Measurements from ENCODE around the gene SFRP5.

The SFRP5 gene

DNA sequence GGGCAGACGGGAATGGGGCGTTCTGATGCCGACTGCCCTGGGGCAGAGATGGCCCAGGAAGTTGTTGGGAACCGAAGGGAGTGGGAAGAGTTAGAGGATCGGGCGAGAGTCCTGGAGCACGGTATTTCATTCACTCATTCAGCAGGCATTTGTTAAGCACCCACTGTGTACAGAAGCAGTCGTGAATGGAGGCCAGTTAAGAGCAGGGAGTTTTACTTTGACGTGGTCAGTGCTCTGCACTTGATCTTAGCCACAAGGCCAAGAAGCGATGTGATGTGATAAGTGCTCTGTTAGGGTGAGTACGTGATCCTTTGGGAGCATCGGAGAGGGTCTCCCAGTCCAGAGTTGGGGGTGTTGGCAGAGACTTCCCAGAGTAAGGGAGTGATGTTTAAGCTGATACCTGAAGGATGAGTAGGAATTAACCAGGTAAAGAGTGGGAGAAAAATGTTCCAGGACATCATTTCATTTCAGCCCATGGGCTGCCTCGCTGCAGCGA lies 34.0 kb downstream of the SFRP5 start:
- Histone ChIP-seq H3K9ac (peak overlapping the region; percentile 86), H3K27ac (peak overlapping the region; percentile 61; the same call in 1 of the 2 replicates), H3K4me3 (IDR thresholded peaks at IDR 0.05; ENCODE audit: insufficient read depth, low read depth, low read length) (peak overlapping the region; percentile 64), H3K27me3 (ENCODE audit: insufficient read depth, low read depth) (no peaks in the 10 kb centered on the region), H2AFZ (ENCODE audit: low read depth) (peak overlapping the region; percentile 85), H3K36me3 (ENCODE audit: insufficient read depth) (no peaks in the 10 kb centered on the region; the same call in 1 of the 2 replicates), H4K20me1 (ENCODE audit: insufficient read depth) (no peaks in the 10 kb centered on the region), H3K4me1 (ENCODE audit: low read depth, poor library complexity, severe bottlenecking) (peaks cover 13% of the 10 kb centered on the region), H3K4me2 (peak overlapping the region; percentile 90), H3K79me2 (ENCODE audit: insufficient read depth, low read depth) (peaks cover 38% of the 10 kb centered on the region)
- TF ChIP-seq, protein P1, sequence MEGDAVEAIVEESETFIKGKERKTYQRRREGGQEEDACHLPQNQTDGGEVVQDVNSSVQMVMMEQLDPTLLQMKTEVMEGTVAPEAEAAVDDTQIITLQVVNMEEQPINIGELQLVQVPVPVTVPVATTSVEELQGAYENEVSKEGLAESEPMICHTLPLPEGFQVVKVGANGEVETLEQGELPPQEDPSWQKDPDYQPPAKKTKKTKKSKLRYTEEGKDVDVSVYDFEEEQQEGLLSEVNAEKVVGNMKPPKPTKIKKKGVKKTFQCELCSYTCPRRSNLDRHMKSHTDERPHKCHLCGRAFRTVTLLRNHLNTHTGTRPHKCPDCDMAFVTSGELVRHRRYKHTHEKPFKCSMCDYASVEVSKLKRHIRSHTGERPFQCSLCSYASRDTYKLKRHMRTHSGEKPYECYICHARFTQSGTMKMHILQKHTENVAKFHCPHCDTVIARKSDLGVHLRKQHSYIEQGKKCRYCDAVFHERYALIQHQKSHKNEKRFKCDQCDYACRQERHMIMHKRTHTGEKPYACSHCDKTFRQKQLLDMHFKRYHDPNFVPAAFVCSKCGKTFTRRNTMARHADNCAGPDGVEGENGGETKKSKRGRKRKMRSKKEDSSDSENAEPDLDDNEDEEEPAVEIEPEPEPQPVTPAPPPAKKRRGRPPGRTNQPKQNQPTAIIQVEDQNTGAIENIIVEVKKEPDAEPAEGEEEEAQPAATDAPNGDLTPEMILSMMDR (conservative IDR thresholded peaks at IDR 0.05; ENCODE audit: low read depth, low read length), result no peak

DNA sequence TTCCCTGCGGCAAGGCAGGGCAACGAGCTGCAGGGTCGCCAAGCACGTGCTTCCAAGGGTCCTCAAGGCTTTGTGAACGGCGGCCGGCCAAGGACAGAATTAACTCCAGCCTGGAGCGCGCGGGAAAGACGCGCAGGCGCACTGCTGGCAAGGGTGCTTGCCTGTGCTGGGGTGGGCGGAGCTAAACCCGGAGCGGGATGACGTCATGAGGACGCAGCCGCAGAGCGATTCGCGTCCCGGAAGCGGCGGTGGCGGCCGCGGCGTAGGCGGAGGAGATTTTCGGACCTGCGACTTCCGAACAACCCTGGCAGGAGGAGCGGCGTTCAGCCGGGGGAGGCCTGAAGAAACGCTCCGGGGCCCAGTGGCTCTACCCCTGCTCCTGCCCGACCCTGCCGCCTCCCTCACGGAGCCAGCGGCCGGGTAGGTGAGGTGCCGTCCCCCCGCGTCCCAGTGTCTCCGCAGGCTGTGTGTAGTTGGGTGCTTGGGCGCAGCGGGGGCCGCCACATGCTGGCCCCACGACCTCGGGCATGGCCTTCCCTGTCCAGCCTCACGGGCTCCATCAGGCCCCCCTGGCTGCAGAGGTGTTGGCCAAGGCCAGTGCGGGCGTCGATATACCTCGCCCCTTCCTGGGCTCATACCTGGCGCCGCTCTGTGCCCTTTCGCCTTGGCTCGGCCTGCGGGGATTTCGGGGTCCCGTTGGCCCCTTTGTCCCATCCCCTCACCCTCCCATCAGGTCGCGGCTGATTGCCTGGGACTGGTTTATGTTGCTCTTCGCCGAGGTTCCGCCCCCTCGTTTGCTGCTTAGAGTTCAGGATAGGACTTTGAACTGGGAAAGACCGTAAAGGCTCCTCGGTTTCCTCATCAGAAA lies 34.7 kb downstream of the SFRP5 start, which contains the start of gene ZFYVE27:
Gene ZFYVE27 (plus strand): TSS at position 227 of the 868 bp plus-strand sequence. CDS start 1,350 bp downstream, outside the sequence.
- Histone ChIP-seq H3K4me3 (IDR thresholded peaks at IDR 0.05; ENCODE audit: insufficient read depth, low read depth, low read length) (peak within 1 kb of the TSS; percentile 64), H4K20me1 (ENCODE audit: insufficient read depth) (no peaks in the 10 kb centered on the region), H3K27ac (peak within 1 kb of the TSS; percentile 61), H3K36me3 (ENCODE audit: insufficient read depth) (no peaks in the 10 kb centered on the region), H3K4me1 (ENCODE audit: low read depth, poor library complexity, severe bottlenecking) (peaks cover 13% of the 10 kb centered on the region), H3K79me2 (ENCODE audit: insufficient read depth, low read depth) (peaks cover 38% of the 10 kb centered on the region), H3K9ac (peak within 1 kb of the TSS; percentile 86), H3K27me3 (ENCODE audit: insufficient read depth, low read depth) (no peaks in the 10 kb centered on the region), H3K4me2 (peak within 1 kb of the TSS; percentile 90), H2AFZ (ENCODE audit: low read depth) (peak within 1 kb of the TSS; percentile 85)
- TF ChIP-seq, protein P1 (conservative IDR thresholded peaks at IDR 0.05; ENCODE audit: low read depth, low read length), result no peak

DNA sequence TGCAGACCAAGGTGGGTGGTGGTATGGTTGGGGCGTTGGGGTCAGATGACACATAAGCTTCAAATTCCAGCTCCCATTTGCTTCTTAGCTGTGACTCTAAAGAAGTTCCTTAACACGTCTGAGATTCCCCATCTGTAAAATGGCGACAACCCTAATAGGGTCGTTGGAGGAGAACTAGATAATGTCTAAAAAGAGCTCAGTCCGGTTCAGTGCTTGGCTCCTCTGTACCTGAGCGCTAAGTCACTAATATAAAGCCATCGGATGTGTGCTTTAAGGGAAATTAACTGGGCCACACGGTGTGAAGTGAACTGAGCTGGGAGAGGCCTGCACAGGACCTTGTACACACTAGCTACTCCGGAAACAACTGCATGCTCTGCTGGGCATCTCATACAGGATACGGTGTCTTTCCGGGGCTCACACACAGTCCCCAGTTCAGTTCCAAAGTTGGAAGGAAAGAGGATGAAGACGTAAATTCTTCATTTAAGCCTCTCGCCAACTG lies 35.3 kb downstream of the SFRP5 start:
- H3K36me3 ChIP-seq (ENCODE audit: insufficient read depth), result no peaks in the 10 kb centered on the region
- TF ChIP-seq, protein P1 (conservative IDR thresholded peaks at IDR 0.05; ENCODE audit: low read depth, low read length), result no peak
- H3K27me3 ChIP-seq (ENCODE audit: insufficient read depth, low read depth), result no peaks in the 10 kb centered on the region
- peaks cover 38% of the 10 kb centered on the region for H3K79me2 ChIP-seq (ENCODE audit: insufficient read depth, low read depth)
- peak overlapping the region; percentile 90 for H3K4me2 ChIP-seq
- peak overlapping the region; percentile 85 for H2AFZ ChIP-seq (ENCODE audit: low read depth)
- peaks cover 15% of the 10 kb centered on the region for H3K4me1 ChIP-seq (ENCODE audit: low read depth, poor library complexity, severe bottlenecking)
- peak overlapping the region; percentile 61; the same call in 1 of the 2 replicates for H3K27ac ChIP-seq
- H4K20me1 ChIP-seq (ENCODE audit: insufficient read depth), result no peaks in the 10 kb centered on the region
- H3K4me3 ChIP-seq (IDR thresholded peaks at IDR 0.05; ENCODE audit: insufficient read depth, low read depth, low read length), result no peak overlapping the region
- H3K9ac ChIP-seq, result peak overlapping the region; percentile 86; the same call in 1 of the 2 replicates

DNA sequence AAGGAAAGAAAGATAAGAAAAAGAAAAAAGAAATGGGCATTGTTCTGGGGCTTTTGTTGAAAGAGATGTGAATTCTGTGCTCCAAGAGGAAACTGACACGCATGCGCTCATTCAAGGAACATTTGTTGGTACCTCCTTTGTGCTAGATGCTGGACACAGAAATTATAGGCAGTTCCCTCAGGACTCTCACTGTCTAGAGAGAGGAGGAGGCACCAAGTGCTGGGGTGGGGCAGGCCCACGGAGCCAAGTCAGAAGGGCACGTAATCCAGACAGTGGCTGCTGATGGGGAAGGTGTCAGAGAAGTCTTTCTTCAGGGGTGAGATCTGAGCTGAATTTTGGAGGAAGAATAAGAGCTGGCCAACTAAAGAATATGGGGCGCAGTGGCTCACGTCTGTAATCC lies 37.8 kb downstream of the SFRP5 start:
- Histone ChIP-seq H4K20me1 (ENCODE audit: insufficient read depth) (no peaks in the 10 kb centered on the region), H3K4me2 (no peak overlapping the region), H3K9ac (no peak overlapping the region), H3K36me3 (ENCODE audit: insufficient read depth) (no peaks in the 10 kb centered on the region), H3K79me2 (ENCODE audit: insufficient read depth, low read depth) (peaks cover 20% of the 10 kb centered on the region), H3K27ac (no peak overlapping the region), H3K27me3 (ENCODE audit: insufficient read depth, low read depth) (no peaks in the 10 kb centered on the region; the same call in 1 of the 2 replicates), H3K4me3 (IDR thresholded peaks at IDR 0.05; ENCODE audit: insufficient read depth, low read depth, low read length) (no peak overlapping the region), H3K4me1 (ENCODE audit: low read depth, poor library complexity, severe bottlenecking) (peaks cover 17% of the 10 kb centered on the region), H2AFZ (ENCODE audit: low read depth) (no peak overlapping the region)
- TF ChIP-seq, protein P1 (conservative IDR thresholded peaks at IDR 0.05; ENCODE audit: low read depth, low read length), result no peak

Measured in KMS-11 (cell line).